ENCODE measurements around the gene NELL1.
"Not testable (repeated sequence)": the region's sequence is repeated elsewhere in the genome, so short reads cannot be mapped to it uniquely, and the experiment has no call there.

Gene NELL1

GRCh38 chr11:20844630-20845029 is 175.2 kb downstream of the NELL1 start:
- Histone ChIP-seq H3K23ac (ENCODE audit: low read length in 2 of 2) (no peak overlapping the region), H3K27ac (ENCODE audit: low read length, poor library complexity, severe bottlenecking) (no peak overlapping the region), H3K18ac (ENCODE audit: low read depth in 1 of 2, low read length in 2 of 2) (no peak overlapping the region), H3K27me3 (ENCODE audit: control insufficient read depth in 1 of 2, insufficient read depth in 1 of 2, low read length in 2 of 2) (no peaks in the 10 kb centered on the region), H3K14ac (ENCODE audit: low read length in 2 of 2) (no peak overlapping the region), H2BK15ac (ENCODE audit: low read depth, poor library complexity, severe bottlenecking) (no peak overlapping the region), H3K79me1 (replicated peaks; ENCODE audit: low read length, poor library complexity, severe bottlenecking) (no peaks in the 10 kb centered on the region), H3K4ac (ENCODE audit: low read depth in 1 of 2, low read length in 2 of 2) (no peak overlapping the region), H4K91ac (ENCODE audit: low read length) (no peak overlapping the region), H3K36me3 (ENCODE audit: control insufficient read depth in 1 of 2, insufficient read depth in 2 of 2, low read depth in 1 of 2, low read length in 2 of 2) (no peaks in the 10 kb centered on the region), H2AFZ (ENCODE audit: low read depth, low read length) (no peak overlapping the region), H2BK12ac (ENCODE audit: low read length in 2 of 2) (no peak overlapping the region), H4K8ac (ENCODE audit: low read length) (no peak overlapping the region), H2AK5ac (ENCODE audit: low read length, severe bottlenecking) (no peak overlapping the region), H3K9ac (ENCODE audit: low read length) (no peak overlapping the region), H3K4me2 (ENCODE audit: low read length, poor library complexity, severe bottlenecking) (no peak overlapping the region), H2BK5ac (ENCODE audit: low read depth, low read length, poor library complexity, severe bottlenecking) (no peak overlapping the region), H3K9me3 (ENCODE audit: control insufficient read depth, low read length) (no peaks in the 10 kb centered on the region), H2BK120ac (ENCODE audit: low read depth, low read length) (no peak overlapping the region), H3K4me1 (ENCODE audit: control insufficient read depth, insufficient read depth, low read depth, low read length) (no peaks in the 10 kb centered on the region), H3K4me3 (ENCODE audit: insufficient read depth in 1 of 2, low read depth in 1 of 2, low read length in 2 of 2) (no peak overlapping the region)
- no CpG with 5 or more reads among the region's 2 CpGs for WGBS
- no peak for DNase-seq

DNA sequence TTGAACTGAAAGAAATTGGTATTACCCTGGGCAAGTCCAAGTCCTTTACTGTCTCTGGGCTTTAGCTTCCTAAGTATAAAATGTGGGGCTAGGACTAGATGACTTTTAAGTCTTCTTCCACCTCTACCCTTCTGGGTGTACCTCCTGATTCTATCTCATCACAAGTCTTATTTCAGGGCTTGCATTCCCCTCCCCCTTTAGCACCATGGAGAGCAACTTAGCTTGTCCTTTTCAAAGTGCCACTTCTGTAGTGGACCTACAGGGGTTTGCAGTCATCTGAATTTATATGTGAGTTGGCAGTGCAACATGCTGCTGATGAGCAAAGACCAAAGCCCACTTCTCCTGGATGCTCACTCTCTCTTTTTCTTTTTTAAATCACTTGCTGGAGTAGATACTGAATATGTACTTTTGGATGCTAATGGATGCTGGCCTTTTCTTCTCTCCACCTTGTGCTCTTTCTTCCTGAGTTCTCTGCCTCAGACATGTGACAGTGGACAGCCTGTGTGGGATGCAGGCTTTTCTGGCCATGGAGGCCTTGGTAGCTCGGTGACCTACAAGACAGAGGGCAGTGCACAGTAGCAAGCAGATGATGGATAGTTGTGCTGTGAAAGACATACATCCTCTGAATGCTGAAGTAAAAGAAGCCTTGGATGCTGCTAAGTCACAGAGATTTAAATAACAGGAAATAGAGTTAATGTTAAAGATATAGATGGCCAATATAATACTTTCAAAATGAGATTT is 185.0 kb downstream of the NELL1 start:
- no peaks in the 10 kb centered on the region for H3K4me1 ChIP-seq (ENCODE audit: control insufficient read depth, insufficient read depth, low read depth, low read length)

GRCh38 chr11:20861322-20861721 is 191.9 kb downstream of the NELL1 start:
- Histone ChIP-seq H3K27ac (ENCODE audit: low read length, poor library complexity, severe bottlenecking) (no peak overlapping the region), H2BK5ac (ENCODE audit: low read depth, low read length, poor library complexity, severe bottlenecking) (no peak overlapping the region), H3K9ac (ENCODE audit: low read length) (no peak overlapping the region), H2AK5ac (ENCODE audit: low read length, severe bottlenecking) (no peak overlapping the region), H3K23ac (ENCODE audit: low read length in 2 of 2) (no peak overlapping the region), H3K27me3 (ENCODE audit: control insufficient read depth in 1 of 2, insufficient read depth in 1 of 2, low read length in 2 of 2) (no peaks in the 10 kb centered on the region), H3K36me3 (ENCODE audit: control insufficient read depth in 1 of 2, insufficient read depth in 2 of 2, low read depth in 1 of 2, low read length in 2 of 2) (no peaks in the 10 kb centered on the region), H2BK15ac (ENCODE audit: low read depth, poor library complexity, severe bottlenecking) (no peak overlapping the region), H2BK120ac (ENCODE audit: low read depth, low read length) (no peak overlapping the region), H3K4me1 (ENCODE audit: control insufficient read depth, insufficient read depth, low read depth, low read length) (no peaks in the 10 kb centered on the region), H3K4ac (ENCODE audit: low read depth in 1 of 2, low read length in 2 of 2) (no peak overlapping the region), H3K18ac (ENCODE audit: low read depth in 1 of 2, low read length in 2 of 2) (no peak overlapping the region), H4K8ac (ENCODE audit: low read length) (no peak overlapping the region), H2BK12ac (ENCODE audit: low read length in 2 of 2) (no peak overlapping the region), H3K4me2 (ENCODE audit: low read length, poor library complexity, severe bottlenecking) (no peak overlapping the region), H3K79me1 (replicated peaks; ENCODE audit: low read length, poor library complexity, severe bottlenecking) (no peaks in the 10 kb centered on the region), H3K9me3 (ENCODE audit: control insufficient read depth, low read length) (no peaks in the 10 kb centered on the region), H2AFZ (ENCODE audit: low read depth, low read length) (no peak overlapping the region), H4K91ac (ENCODE audit: low read length) (no peak overlapping the region), H3K4me3 (ENCODE audit: insufficient read depth in 1 of 2, low read depth in 1 of 2, low read length in 2 of 2) (no peak overlapping the region), H3K14ac (ENCODE audit: low read length in 2 of 2) (no peak overlapping the region)
- WGBS: 72% methylated on average over 2 of the region's 2 CpGs
- no peak for DNase-seq

More for the DNA sequence above, 185.0 kb downstream of the NELL1 start:
- Histone ChIP-seq H4K91ac (ENCODE audit: low read length) (no peak overlapping the region), H2AK5ac (ENCODE audit: low read length, severe bottlenecking) (no peak overlapping the region), H3K18ac (ENCODE audit: low read depth in 1 of 2, low read length in 2 of 2) (no peak overlapping the region), H3K27me3 (ENCODE audit: control insufficient read depth in 1 of 2, insufficient read depth in 1 of 2, low read length in 2 of 2) (no peaks in the 10 kb centered on the region), H3K9ac (ENCODE audit: low read length) (no peak overlapping the region), H3K4me3 (ENCODE audit: insufficient read depth in 1 of 2, low read depth in 1 of 2, low read length in 2 of 2) (no peak overlapping the region), H3K36me3 (ENCODE audit: control insufficient read depth in 1 of 2, insufficient read depth in 2 of 2, low read depth in 1 of 2, low read length in 2 of 2) (no peaks in the 10 kb centered on the region), H3K4ac (ENCODE audit: low read depth in 1 of 2, low read length in 2 of 2) (no peak overlapping the region), H2BK15ac (ENCODE audit: low read depth, poor library complexity, severe bottlenecking) (no peak overlapping the region), H3K4me2 (ENCODE audit: low read length, poor library complexity, severe bottlenecking) (no peak overlapping the region), H3K9me3 (ENCODE audit: control insufficient read depth, low read length) (no peaks in the 10 kb centered on the region), H3K27ac (ENCODE audit: low read length, poor library complexity, severe bottlenecking) (no peak overlapping the region), H3K79me1 (replicated peaks; ENCODE audit: low read length, poor library complexity, severe bottlenecking) (no peaks in the 10 kb centered on the region), H2BK120ac (ENCODE audit: low read depth, low read length) (no peak overlapping the region), H4K8ac (ENCODE audit: low read length) (no peak overlapping the region), H2BK12ac (ENCODE audit: low read length in 2 of 2) (no peak overlapping the region), H3K14ac (ENCODE audit: low read length in 2 of 2) (no peak overlapping the region), H3K23ac (ENCODE audit: low read length in 2 of 2) (no peak overlapping the region), H2BK5ac (ENCODE audit: low read depth, low read length, poor library complexity, severe bottlenecking) (no peak overlapping the region), H2AFZ (ENCODE audit: low read depth, low read length) (no peak overlapping the region)
- DNase-seq: no peak
- WGBS: 50% methylated on average over 1 of the region's 1 CpG

- H2AK5ac ChIP-seq (ENCODE audit: low read length, severe bottlenecking); H2BK12ac ChIP-seq (ENCODE audit: low read length in 2 of 2); H3K4me3 ChIP-seq (ENCODE audit: insufficient read depth in 1 of 2, low read depth in 1 of 2, low read length in 2 of 2); H2BK120ac ChIP-seq (ENCODE audit: low read depth, low read length); DNase-seq; H4K91ac ChIP-seq (ENCODE audit: low read length); H3K36me3 ChIP-seq (ENCODE audit: control insufficient read depth in 1 of 2, insufficient read depth in 2 of 2, low read depth in 1 of 2, low read length in 2 of 2); H3K27me3 ChIP-seq (ENCODE audit: control insufficient read depth in 1 of 2, insufficient read depth in 1 of 2, low read length in 2 of 2); H4K8ac ChIP-seq (ENCODE audit: low read length); H3K4ac ChIP-seq (ENCODE audit: low read depth in 1 of 2, low read length in 2 of 2); H3K18ac ChIP-seq (ENCODE audit: low read depth in 1 of 2, low read length in 2 of 2); H3K14ac ChIP-seq (ENCODE audit: low read length in 2 of 2); H3K9me3 ChIP-seq (ENCODE audit: control insufficient read depth, low read length); H3K9ac ChIP-seq (ENCODE audit: low read length); H2BK5ac ChIP-seq (ENCODE audit: low read depth, low read length, poor library complexity, severe bottlenecking); H3K79me1 ChIP-seq (replicated peaks; ENCODE audit: low read length, poor library complexity, severe bottlenecking); H3K4me1 ChIP-seq (ENCODE audit: control insufficient read depth, insufficient read depth, low read depth, low read length); H3K4me2 ChIP-seq (ENCODE audit: low read length, poor library complexity, severe bottlenecking); H3K27ac ChIP-seq (ENCODE audit: low read length, poor library complexity, severe bottlenecking); H2BK15ac ChIP-seq (ENCODE audit: low read depth, poor library complexity, severe bottlenecking); H3K23ac ChIP-seq (ENCODE audit: low read length in 2 of 2); H2AFZ ChIP-seq (ENCODE audit: low read depth, low read length): not testable (repeated sequence)
- 91% methylated on average over 4 of the region's 6 CpGs for WGBS
Observed at GRCh38 chr11:20862263-20862662, 192.9 kb downstream of the NELL1 start.

Data from mesenchymal stem cell (in vitro differentiated cells and primary cell).